PC-3 (cell line): ENCODE results near the gene TMEM196. TPM values are rescaled to one million over a fixed set of nuclear protein-coding genes. Genes with fewer than 3 reads are reported as not detected.
A peak's percentile ranks its signal among the peaks of the same experiment; 100 is the strongest.

Source experiments
- ATAC-seq: fragments of 200-7000 bp; cut with Tn5 transposase; 2 replicates; pipeline ENCODE4 v1.9.1; 2020; ENCODE audit warnings: mild to moderate bottlenecking, moderate library complexity
- BruUV-seq: library from RNA; stranded (reverse); fragments of 400-500 nt; replicated peaks from 2 replicates; lab custom pipeline; 2021; lab: Mats Ljungman, UMichigan
- CTCF ChIA-PET: fragments of 300-600 bp; sonication (Branson Sonifier 250); formaldehyde crosslinking; loops from one replicate; lab custom pipeline; 2022; ENCODE audit warnings: antibody characterized with exemption; lab: Charles Lee
- POLR2A ChIA-PET: fragments of 300-600 bp; sonication (Branson Sonifier 250); formaldehyde crosslinking; loops from one replicate; lab custom pipeline; 2022; ENCODE audit warnings: antibody characterized with exemption; ENCODE audit not compliant: unreplicated experiment; lab: Charles Lee
- DNase-seq: peaks from one replicate; pipeline ENCODE4 v3.0.0-alpha.2; 2015
- H2AFZ ChIP-seq: fragments of 300-600 bp; sonication (generic); 2 replicates; pipeline ENCODE4 v1.6.0; 2016; ENCODE audit warnings: antibody characterized with exemption, low read length
- H3F3A ChIP-seq: fragments of 300-600 bp; sonication (generic); one replicate; pipeline ENCODE4 v1.6.0; 2017; ENCODE audit warnings: antibody characterized with exemption, low read length, control low read depth, mild to moderate bottlenecking; ENCODE audit not compliant: unreplicated experiment
- H3K27ac ChIP-seq: fragments of 300-600 bp; sonication (generic); 2 replicates; pipeline ENCODE4 v1.5.1; 2016; ENCODE audit warnings: mild to moderate bottlenecking, low read length
- H3K27me3 ChIP-seq: fragments of 300-600 bp; sonication (generic); 2 replicates; pipeline ENCODE4 v1.6.1; 2016; ENCODE audit warnings: low read length, mixed read lengths
- H3K36me3 ChIP-seq: fragments of 300-600 bp; sonication (generic); 2 replicates; pipeline ENCODE4 v1.6.1; 2016; ENCODE audit warnings: low read depth, mixed run types, low read length, mixed read lengths
- H3K4me1 ChIP-seq: fragments of 300-600 bp; sonication (generic); 2 replicates; pipeline ENCODE4 v1.5.1; 2016; ENCODE audit warnings: low read length; ENCODE audit not compliant: insufficient read depth
- H3K4me2 ChIP-seq: fragments of 300-600 bp; sonication (generic); 2 replicates; pipeline ENCODE4 v1.6.0; 2016; ENCODE audit warnings: low read length
- H3K4me3 ChIP-seq: fragments of 300-600 bp; sonication (generic); 2 replicates; pipeline ENCODE4 v1.5.1; 2016; ENCODE audit warnings: mild to moderate bottlenecking, low read length, mixed read lengths
- H3K79me2 ChIP-seq: fragments of 300-600 bp; sonication (generic); 2 replicates; pipeline ENCODE4 v1.6.1; 2017; ENCODE audit warnings: low read length, mixed read lengths
- H3K9ac ChIP-seq: fragments of 300-600 bp; sonication (generic); 2 replicates; pipeline ENCODE4 v1.6.0; 2016; ENCODE audit warnings: mild to moderate bottlenecking, low read length
- H3K9me2 ChIP-seq: fragments of 300-600 bp; sonication (generic); replicated peaks from 2 replicates; pipeline ENCODE4 v1.6.1; 2016; ENCODE audit warnings: mixed run types, low read length, mixed read lengths
- H3K9me3 ChIP-seq: fragments of 300-600 bp; sonication (generic); 2 replicates; pipeline ENCODE4 v1.6.1; 2016; ENCODE audit warnings: low read length, mixed read lengths
- H4K20me1 ChIP-seq: fragments of 300-600 bp; sonication (generic); 2 replicates; pipeline ENCODE4 v1.6.1; 2016; ENCODE audit warnings: low read length, mixed read lengths
- CTCF ChIP-seq: fragments of 300-600 bp; sonication (generic); conservative IDR thresholded peaks from 2 replicates; pipeline ENCODE4 v1.5.1; 2017; ENCODE audit warnings: antibody characterized with exemption, low read depth, mild to moderate bottlenecking, low read length
- EZH2 ChIP-seq: fragments of 300-600 bp; sonication (generic); IDR thresholded peaks from one replicate; pipeline ENCODE4 v1.6.1; 2017; ENCODE audit warnings: antibody characterized with exemption, mild to moderate bottlenecking, low read length; ENCODE audit not compliant: unreplicated experiment
- EZH2phosphoT487 ChIP-seq: fragments of 300-600 bp; sonication (generic); IDR thresholded peaks from 2 replicates; pipeline ENCODE4 v1.6.1; 2018; ENCODE audit warnings: mild to moderate bottlenecking, antibody characterized with exemption, low read length, borderline replicate concordance
- intact Hi-C: fragments of 100-400 bp; cut with micrococcal nuclease; formaldehyde crosslinking; loops from 2 replicates; pipeline ENCODE4 v1.9.0; 2023
- total RNA-seq: library from RNA; depleted of rRNA; stranded (reverse); fragments of >200 nt; gene quantifications from 2 replicates; pipeline ENCODE4 v1.2.3, GENCODE V29; 2014

The TMEM196 gene
- total RNA-seq, 1 experiment from 2014 or later = not detected

GRCh38 chr7:19709249-19709578, 64.2 kb downstream of the TMEM196 start:
- ChIA-PET CTCF (interaction anchor here (0.5 to 1.4 kb wide), 7 partner anchors 8 to 943 kb away, joined by 3 to 12 read pairs (median 4); no protein-coding TSS in a partner anchor), POLR2A (interaction anchor here (0.6 to 0.7 kb wide), 2 partner anchors 130 to 307 kb away, joined by 3 to 5 read pairs; no protein-coding TSS in a partner anchor)
- ATAC-seq (no peak; the same call in 1 of the 2 replicates), DNase-seq (no peak)
- Histone ChIP-seq H3K4me3 (peak overlapping the region; percentile 98; the same call in 1 of the 2 replicates), H3K9me3 (no peaks in the 10 kb centered on the region), H3K27ac (no peak overlapping the region), H2AFZ (peak overlapping the region; percentile 88), H3K27me3 (no peaks in the 10 kb centered on the region), H3F3A (no peaks in the 10 kb centered on the region), H3K79me2 (peaks cover 46% of the 10 kb centered on the region), H4K20me1 (peaks cover 33% of the 10 kb centered on the region), H3K36me3 (no peaks in the 10 kb centered on the region), H3K9ac (no peak overlapping the region), H3K9me2 (no peaks in the 10 kb centered on the region), H3K4me2 (peak overlapping the region; percentile 52), H3K4me1 (peaks cover 24% of the 10 kb centered on the region)
- TF ChIP-seq CTCF (no peak), EZH2phosphoT487 (no peak), EZH2 (no peak)
- BruUV-seq = no TSS peak
- intact Hi-C loops = loop anchor here (1.0 kb wide), 2 partner anchors 889 to 943 kb away; no protein-coding TSS in a partner anchor

DNA sequence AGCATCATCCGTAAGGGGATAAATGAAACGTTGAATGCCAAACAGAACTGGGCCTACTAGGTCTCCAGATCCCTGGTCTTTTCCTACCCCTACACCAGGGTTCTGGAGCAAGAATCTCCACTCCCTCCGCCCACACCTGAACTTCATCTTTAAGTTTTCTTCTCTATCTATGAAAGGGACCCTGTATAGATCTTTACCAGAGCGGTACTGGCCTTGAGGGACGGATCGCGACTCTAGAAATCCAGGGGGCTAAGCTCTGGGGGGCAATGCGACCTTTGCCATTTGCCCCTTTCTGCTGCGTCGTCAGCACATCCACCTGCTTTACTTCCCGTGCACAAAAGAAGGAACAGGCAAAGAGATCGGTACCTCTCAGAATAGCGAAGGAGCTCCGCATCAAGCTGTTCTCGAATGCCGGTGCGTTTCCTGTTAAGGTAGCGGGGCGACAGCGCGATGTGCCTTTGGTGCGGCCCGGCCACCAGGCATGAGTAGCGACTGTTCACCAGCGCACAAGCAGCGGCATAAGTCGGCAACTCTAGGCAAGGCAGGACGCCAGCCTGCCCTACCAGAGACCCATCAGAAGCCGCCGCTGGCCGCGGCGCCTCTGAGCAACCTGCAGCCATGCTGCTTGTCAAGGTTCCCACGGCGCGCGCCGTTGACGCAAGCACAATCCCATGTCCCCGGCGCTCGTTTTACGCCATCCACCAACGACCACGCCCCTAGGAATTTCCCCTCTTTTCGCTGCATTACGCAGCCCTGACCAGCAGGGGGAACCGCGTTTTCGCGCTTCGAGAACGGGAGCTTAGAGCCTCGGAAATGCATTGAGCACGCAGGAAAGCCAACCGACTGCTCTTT, 64.8 kb downstream of the TMEM196 start, which contains the start of gene POLR1F:
POLR1F (minus strand) TSS at position 641 of the 852 bp plus-strand sequence; CDS start at position 620, 21 bp downstream.
- CTCF ChIA-PET = interaction anchor here (0.5 to 1.4 kb wide), 8 partner anchors 8 to 943 kb away, joined by 3 to 12 read pairs (median 4); no protein-coding TSS in a partner anchor

More for the DNA sequence above, 64.8 kb downstream of the TMEM196 start, which contains the start of gene POLR1F:
- peak; percentile 90 for ATAC-seq
- Histone ChIP-seq H3K27me3 (no peaks in the 10 kb centered on the region), H3K79me2 (peaks cover 52% of the 10 kb centered on the region), H4K20me1 (peaks cover 33% of the 10 kb centered on the region), H3K4me1 (peaks cover 24% of the 10 kb centered on the region), H2AFZ (peak within 1 kb of the TSS; percentile 88), H3K9ac (peak within 1 kb of the TSS; percentile 87), H3K4me3 (peak within 1 kb of the TSS; percentile 98), H3K4me2 (peak within 1 kb of the TSS; percentile 94), H3K27ac (peak within 1 kb of the TSS; percentile 8; the same call in 1 of the 2 replicates), H3K36me3 (0 out of 2 replicates have a peak, but pooled peaks cover 3% of the 10 kb centered on the region), H3K9me2 (no peaks in the 10 kb centered on the region), H3F3A (no peaks in the 10 kb centered on the region), H3K9me3 (no peaks in the 10 kb centered on the region)
- DNase-seq = peak; percentile 98
- intact Hi-C loops = loop anchor here (1.0 kb wide), 2 partner anchors 890 to 944 kb away; no protein-coding TSS in a partner anchor
- TF ChIP-seq EZH2phosphoT487 (no peak), CTCF (peak; percentile 82)
- POLR2A ChIA-PET = interaction anchor here (0.6 to 0.7 kb wide), 3 partner anchors 129 to 814 kb away, joined by 3 to 5 read pairs (median 3); no protein-coding TSS in a partner anchor
- BruUV-seq = no TSS peak
